Left colon (tissue), 2 donors: ENCODE measurements around the gene ETV1. TPM values are rescaled to one million over a fixed set of nuclear protein-coding genes. Genes with fewer than 3 reads are reported as not detected.

Experiments used
- ATAC-seq: fragments of 200-7000 bp; cut with Tn5 transposase; one replicate; pipeline ENCODE4 v1.9.1; 2020; ENCODE audit warnings: mild to moderate bottlenecking, moderate library complexity
- DNase-seq, 2 donors: peaks; one replicate each; pipeline ENCODE4 v3.0.0-alpha.2; 2020
- intact Hi-C, 2 donors: fragments of 100-400 bp; cut with DNase I in 1 of 2; cut with micrococcal nuclease in 1 of 2; formaldehyde crosslinking; loops; one replicate each; pipeline versions ENCODE4 v1.11.2 to v1.14.0; 2022; cut with DNase I, micrococcal nuclease
- long read RNA-seq: library from polyadenylated mRNA; unstranded; transcript quantifications from one replicate; pipeline ENCODE4 v2.0.0, GENCODE V29; 2021
- total RNA-seq, 2 donors: library from RNA; stranded (reverse); fragmentation: NEBNext Ultra II Directional; extraction: Animal tissue kit (Norgen Biotek cat#: 25700); gene quantifications; one replicate each; pipeline ENCODE4 v1.2.1, GENCODE V29; 2021
- donor health status: DM: no; HTN: no; CAD: no.
- donor health status: DM: yes; HTN: yes; CAD: no.

Gene ETV1
- total RNA-seq, result 1 to 10 TPM; 2.8 to 4.6 TPM
- long read RNA-seq, full-length matches to known transcripts, result 1 of 2 reads
- long read RNA-seq, partial matches to known transcripts, result 1 of 2 reads
- long read RNA-seq, other reads (novel, unspliced or antisense), result 0 of 2 reads

DNA sequence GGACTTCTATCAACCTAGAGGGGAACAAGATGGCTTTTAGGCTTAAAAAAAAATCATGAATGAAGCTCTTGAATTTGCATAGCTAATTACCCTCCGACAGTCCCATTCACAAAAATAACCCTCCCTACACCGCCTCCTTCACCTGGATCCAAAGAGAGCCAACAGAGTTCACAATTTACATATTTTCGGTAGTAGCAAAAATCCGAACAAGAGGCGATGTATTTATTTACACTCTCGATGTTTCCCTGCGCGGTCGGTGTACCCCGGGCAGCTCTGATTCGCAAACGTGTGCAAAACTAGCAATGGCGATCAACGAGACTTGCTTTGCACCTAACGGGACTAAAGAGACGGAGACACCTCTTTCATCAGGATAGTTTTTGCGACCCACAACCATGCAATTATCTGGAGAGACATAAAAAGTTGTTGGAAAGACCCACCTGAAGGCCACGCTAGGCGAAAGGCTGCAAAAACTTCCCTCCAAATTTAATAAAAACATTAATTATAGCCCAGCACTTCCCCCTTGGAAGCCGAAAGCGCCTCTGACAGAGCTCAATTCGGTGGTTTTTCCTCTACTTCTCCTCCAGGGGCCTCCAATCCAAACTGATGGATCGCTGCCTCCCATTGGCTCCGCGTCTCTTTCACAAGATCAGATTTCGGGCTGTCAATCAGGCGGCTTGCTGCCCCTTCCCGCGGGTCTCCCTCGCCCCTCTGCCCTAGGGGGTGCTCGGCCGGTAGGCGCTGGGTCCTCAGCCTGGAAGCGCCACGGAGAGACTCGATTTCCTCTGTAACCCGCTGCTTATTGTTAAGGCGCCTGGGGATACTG, at the start of gene ETV1:
ETV1 (minus strand) TSS at position 541 of the 823 bp plus-strand sequence. CDS start 614 bp downstream, outside the sequence.
- DNase-seq (peak; percentile 28 to 52), ATAC-seq (no peak)
- intact Hi-C loops, result no loop called here

DNA sequence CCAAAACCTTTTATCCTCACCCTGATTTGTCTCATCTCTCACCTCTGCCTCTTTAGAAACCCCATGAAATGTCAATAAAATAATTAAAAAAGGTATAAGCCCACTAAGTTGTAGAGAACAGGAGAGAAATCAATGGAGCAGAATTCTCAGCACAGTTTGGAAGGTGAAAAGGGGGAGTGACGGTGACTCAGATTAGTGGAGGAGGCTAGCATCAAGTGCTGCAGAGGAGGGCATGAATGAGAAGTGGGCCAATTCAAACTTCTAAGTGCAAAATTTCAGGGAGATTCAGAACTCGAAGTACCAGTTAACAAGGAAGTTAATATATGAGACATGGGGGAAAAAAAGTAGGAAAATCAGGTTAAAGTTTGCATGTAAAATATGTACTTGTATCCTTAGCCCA, 34.9 kb upstream of the ETV1 start:
- no peak for DNase-seq
- no peak for ATAC-seq
- intact Hi-C loops, result no loop called here

DNA sequence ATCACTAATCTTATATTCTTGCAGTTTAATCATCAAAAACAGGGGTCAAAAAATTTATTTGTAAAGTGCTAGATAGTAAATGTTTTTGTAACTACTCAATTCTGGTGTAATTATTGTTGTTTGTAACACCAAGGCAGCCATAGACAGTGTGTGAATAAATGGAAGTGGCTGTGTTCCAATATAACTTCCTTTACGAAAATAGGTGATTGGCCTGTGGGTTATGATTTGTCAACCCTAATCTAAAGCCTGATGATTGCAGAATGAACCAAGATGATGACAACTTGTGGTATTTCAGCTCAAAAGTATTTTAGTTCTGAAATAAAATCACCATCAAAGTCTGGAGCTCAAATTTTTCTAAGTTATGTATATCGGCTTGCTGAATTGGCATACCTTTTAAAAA, 34.4 kb upstream of the ETV1 start:
- ATAC-seq, result no peak
- intact Hi-C loops, result no loop called here

GRCh38 chr7:14023342-14023741, 33.9 kb upstream of the ETV1 start:
- intact Hi-C loops, result no loop called here
- ATAC-seq (no peak), DNase-seq (no peak)

More for the DNA sequence above, 34.4 kb upstream of the ETV1 start:
- no peak for DNase-seq

DNA sequence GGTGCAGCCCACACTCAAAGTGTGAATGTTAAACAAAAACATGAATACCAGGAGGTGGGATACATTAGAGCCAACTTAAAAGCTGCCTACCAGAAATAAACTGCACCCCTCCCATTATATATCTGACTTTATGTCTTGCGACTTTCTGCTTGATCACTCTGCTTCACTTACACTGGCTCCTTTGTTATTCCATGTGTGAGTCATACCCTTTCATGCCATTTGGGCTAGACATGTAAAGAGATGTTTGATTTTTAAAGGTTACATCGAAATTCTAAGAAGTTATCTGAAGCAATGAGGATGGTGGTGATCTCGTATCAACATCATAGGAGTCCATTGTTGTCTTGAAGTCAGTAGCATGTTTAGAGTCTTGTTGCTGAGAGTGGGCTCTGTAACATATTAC, 31.6 kb upstream of the ETV1 start:
- ATAC-seq, result no peak
- no peak for DNase-seq
- intact Hi-C loops, result no loop called here

DNA sequence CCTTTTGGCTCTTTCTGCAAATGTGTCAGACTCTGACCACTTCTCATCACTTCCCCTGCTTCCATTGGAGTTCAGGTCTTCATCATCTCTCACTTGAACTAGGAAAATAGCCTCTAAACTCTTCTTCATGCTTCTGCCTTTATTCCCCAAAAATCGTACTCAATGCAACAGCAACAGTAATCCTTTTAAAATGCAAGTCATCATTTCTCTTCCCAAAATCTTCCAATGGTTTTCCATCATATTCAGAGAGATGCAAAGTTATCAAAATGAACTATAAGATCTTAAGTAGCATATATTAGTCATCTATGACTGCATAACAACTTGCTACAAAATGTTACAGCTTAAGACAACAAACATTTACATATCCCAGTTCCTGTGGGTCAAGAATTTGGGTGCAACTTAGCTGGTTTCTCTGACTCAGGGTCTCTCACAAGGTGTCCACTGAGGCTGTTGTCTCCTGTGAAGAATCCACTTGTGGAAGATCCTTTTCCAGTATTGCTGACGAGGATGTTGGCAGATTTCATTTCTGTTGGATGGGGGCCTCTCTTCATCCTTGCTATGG, 31.0 kb upstream of the ETV1 start:
- ATAC-seq, result no peak
- no peak for DNase-seq
- intact Hi-C loops, result no loop called here

DNA sequence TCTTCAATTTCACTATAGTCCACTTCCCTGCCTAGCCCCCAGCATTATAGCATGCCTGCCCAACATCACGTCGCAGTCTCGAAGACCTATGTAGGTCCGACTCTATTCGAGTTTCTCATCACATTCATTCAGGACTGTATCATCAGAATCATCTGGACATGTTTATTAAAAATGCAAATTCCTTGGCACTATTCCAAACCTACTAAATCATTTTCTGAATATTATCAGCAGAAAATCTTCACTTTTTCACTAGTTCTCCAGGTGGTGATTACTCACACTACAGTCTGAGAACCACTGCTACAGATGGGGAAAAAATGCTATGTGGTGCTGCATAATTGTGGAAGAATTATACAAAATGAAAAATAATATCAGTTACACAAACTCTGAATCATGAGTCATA, 29.3 kb upstream of the ETV1 start:
- DNase-seq, result no peak
- intact Hi-C loops, result no loop called here
- ATAC-seq, result no peak

- intact Hi-C loops, result no loop called here
- DNase-seq (no peak), ATAC-seq (no peak)
These were observed 27.5 kb upstream of the ETV1 start for GRCh38 chr7:14016950-14017349.

DNA sequence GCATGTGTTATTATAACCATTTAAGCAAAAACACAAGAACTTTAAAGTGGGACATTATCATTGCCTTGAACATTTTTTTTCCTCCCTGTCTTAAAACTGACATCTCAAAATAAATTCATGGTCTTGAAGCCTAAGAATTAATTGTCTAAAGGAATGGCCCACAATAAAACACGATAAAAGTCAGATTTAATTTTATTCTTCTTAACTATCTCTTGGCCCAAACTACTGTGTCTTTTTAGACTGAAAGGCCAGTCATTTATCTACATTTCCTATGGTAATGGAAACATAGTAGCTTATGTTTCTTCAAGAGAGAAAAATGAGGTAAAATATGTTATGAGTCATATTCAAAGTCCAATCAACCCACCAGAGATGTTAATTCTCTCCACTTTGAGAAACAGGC, 24.4 kb upstream of the ETV1 start:
- ATAC-seq, result no peak

DNA sequence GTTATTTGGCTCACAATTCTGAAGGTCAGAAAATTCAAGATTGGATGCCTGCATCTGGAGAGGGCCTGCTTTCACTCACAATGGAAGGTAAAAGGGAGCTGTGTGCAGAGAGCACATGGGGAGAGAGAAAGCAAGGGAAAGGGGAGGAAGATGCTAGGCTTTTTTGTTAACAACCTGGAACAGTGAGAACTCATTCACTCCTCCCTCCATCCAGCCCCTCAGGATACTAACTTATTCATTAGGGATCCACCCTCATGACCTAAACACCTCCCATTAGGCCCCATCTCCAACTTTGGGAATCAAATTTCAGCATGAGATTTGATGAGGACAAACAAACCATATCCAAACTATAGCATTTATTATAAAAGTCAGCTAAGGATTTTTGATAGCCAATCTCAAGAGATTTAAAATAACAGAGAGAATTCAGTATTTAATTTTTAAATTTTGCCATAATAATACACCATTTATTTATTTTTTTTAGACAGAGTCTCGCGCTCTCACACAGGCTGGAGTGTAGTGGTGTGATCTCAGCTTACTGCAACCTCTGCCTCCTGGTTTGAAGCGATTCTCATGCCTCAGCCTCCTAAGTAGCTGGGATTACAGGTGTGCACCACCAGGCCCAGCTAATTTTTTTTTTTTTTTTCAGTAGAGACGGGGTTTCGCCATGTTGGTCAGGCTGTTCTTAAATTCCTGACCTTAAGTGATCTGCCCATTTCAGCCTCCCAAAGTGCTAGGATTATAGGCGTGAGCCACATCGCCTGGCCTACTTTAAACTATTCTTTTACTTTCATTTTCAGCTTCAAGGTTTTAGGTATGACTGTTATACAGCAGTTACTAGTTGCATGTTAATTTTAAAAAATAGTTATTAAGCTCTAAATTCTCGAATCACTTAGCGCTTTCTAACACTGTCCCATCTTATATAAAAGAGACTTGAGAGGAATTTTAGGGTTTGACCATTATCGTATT, 20.3 kb upstream of the ETV1 start:
- intact Hi-C loops, result no loop called here
- no peak for DNase-seq
- no peak for ATAC-seq

More for the DNA sequence above, 24.4 kb upstream of the ETV1 start:
- no peak for DNase-seq
- intact Hi-C loops, result no loop called here

DNA sequence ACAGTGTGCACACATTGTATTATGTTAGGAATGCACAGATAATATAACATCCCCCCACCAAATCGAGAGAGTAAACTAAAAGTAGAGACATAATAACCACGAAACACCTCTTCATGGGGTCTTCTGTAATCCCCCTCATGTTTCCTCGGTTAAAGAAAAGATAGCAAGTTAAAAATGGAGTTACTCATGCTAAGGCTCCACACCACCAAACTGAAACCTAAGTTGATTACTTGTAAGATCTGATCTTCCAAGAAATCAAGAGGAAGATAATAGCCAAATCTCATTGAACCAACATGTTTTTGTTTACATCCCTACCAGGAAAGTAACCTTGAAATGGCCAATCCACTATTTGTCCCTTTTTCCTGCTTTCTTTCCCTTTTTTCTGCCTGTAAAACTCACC, 11.7 kb upstream of the ETV1 start:
- DNase-seq, result no peak

GRCh38 chr7:14000247-14000646, 10.8 kb upstream of the ETV1 start:
- intact Hi-C loops, result no loop called here
- DNase-seq (no peak), ATAC-seq (no peak)

More for the DNA sequence above, 11.7 kb upstream of the ETV1 start:
- no peak for ATAC-seq
- intact Hi-C loops, result no loop called here

DNA sequence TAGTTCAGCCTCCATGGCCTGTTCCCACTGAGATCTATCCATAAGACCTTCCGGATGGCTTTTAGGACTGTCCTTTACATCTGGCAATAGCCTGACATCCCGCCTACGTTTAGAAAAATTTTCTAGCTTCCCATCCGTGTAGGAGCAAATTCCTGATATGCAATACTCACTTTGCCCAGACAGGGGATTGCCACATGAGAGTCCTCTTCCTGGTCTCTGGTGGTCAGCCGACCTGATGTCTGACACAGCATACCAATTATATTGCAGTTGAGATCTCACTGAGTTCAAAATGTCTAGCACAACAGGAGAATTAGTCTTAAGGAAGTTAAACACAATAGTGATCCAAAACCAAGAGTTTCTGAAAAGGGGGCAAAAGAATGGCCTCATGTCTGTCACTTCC, 9.4 kb upstream of the ETV1 start:
- DNase-seq (no peak), ATAC-seq (no peak)
- intact Hi-C loops, result no loop called here

- intact Hi-C loops, result no loop called here
- ATAC-seq, result no peak
- no peak for DNase-seq
These were observed 3.1 kb upstream of the ETV1 start for GRCh38 chr7:13992596-13992964.

GRCh38 chr7:13991791-13992595, 2.5 kb upstream of the ETV1 start:
- DNase-seq (no peak), ATAC-seq (peak; percentile 1)
- intact Hi-C loops, result no loop called here

GRCh38 chr7:13990984-13991790, 1.7 kb upstream of the ETV1 start:
- intact Hi-C loops, result no loop called here
- ATAC-seq, result peak; percentile 96
- DNase-seq, result peak; percentile 92 to 93

- peak; percentile 58 for ATAC-seq
- peak; percentile 34 to 38 for DNase-seq
- intact Hi-C loops, result no loop called here
These were observed 985 bp upstream of the ETV1 start for GRCh38 chr7:13990319-13990983.
